ENCODE measurements around the gene ATF4.

- TF ChIP-seq CTCF (IDR thresholded peaks at IDR 0.05) (no peak), POLR2AphosphoS5 (IDR thresholded peaks at IDR 0.05; ENCODE audit: insufficient read depth in 1 of 2, low read depth in 1 of 2) (no peak), POLR2A (IDR thresholded peaks at IDR 0.05) (no peak)
Measured at GRCh38 chr22:39488563-39489083, 31.7 kb upstream of the ATF4 start.

Measured in vagina (tissue), 2 donors.